NCI-H2029 (cell line): ENCODE data around the gene ANKRD60.

ENCODE experiments used
- DNase-seq: peaks from one replicate; lab custom pipeline; 2025; lab: John Stamatoyannopoulos, UW

The ANKRD60 gene

GRCh38 chr20:58244517-58245030, 16.1 kb upstream of the ANKRD60 start:
- DNase-seq = no peak

- no peak for DNase-seq
Measured at GRCh38 chr20:58243653-58244410, 15.4 kb upstream of the ANKRD60 start.

- DNase-seq = no peak
Measured at GRCh38 chr20:58242824-58243223, 14.4 kb upstream of the ANKRD60 start.

- DNase-seq = no peak
Measured at GRCh38 chr20:58241766-58242465, 13.5 kb upstream of the ANKRD60 start.

GRCh38 chr20:58240471-58240870, 12.0 kb upstream of the ANKRD60 start:
- no peak for DNase-seq

- DNase-seq = no peak
Measured at GRCh38 chr20:58239216-58239615, 10.8 kb upstream of the ANKRD60 start.

GRCh38 chr20:58238490-58238889, 10.0 kb upstream of the ANKRD60 start:
- no peak for DNase-seq

- DNase-seq = no peak
Measured at GRCh38 chr20:58237318-58238132, 9.1 kb upstream of the ANKRD60 start.

- DNase-seq = peak; percentile 45
Measured at GRCh38 chr20:58236612-58237317, 8.3 kb upstream of the ANKRD60 start.

- no peak for DNase-seq
Measured at GRCh38 chr20:58235010-58235409, 6.6 kb upstream of the ANKRD60 start.

GRCh38 chr20:58233881-58234528, 5.6 kb upstream of the ANKRD60 start:
- no peak for DNase-seq

GRCh38 chr20:58233393-58233792, 4.9 kb upstream of the ANKRD60 start:
- no peak for DNase-seq

- DNase-seq = no peak
Measured at GRCh38 chr20:58231683-58232082, 3.2 kb upstream of the ANKRD60 start.

- DNase-seq = peak; percentile 8
Measured at GRCh38 chr20:58229198-58229798, 845 bp upstream of the ANKRD60 start.

GRCh38 chr20:58228103-58228483, 360 bp downstream of the ANKRD60 start:
- no peak for DNase-seq

GRCh38 chr20:58227391-58228102, 906 bp downstream of the ANKRD60 start:
- DNase-seq = no peak

- no peak for DNase-seq
Measured at GRCh38 chr20:58225452-58226200, 2.8 kb downstream of the ANKRD60 start.

- DNase-seq = no peak
Measured at GRCh38 chr20:58224974-58225373, 3.5 kb downstream of the ANKRD60 start.

GRCh38 chr20:58224097-58224496, 4.4 kb downstream of the ANKRD60 start:
- DNase-seq = no peak
